ENCODE data around the gene DSCAM. TPM values are rescaled to one million over a fixed set of nuclear protein-coding genes. Genes with fewer than 3 reads are reported as not detected.

Gene DSCAM
- total and polyA plus RNA-seq, 10 of the 15 experiments (the other 5 are each of a cell fraction or from before 2014, with no cell fraction given): not detected

DNA sequence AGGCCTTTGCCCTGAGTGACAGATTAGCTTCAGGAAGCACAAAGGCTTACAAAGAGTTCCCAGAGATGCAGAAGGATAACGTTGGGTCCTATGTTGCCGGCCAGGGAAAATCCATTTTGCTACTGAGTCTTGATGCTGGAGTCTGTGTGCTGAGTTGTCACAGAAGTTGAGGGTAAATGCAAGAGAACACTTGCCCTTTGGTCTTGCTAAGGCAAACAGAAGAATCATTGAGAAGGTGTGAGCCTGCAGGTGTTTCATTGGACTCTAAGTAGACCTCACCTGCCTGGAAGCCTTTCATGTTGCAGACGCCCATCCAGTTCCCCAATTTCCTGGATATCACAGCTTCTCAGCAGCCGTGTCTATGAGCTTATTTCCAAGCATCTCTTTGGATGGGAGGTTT, 874.5 kb downstream of the DSCAM start:
- ChIA-PET RAD21 (ENCODE audit: unreplicated experiment) (no interaction called here), CTCF (no interaction called here), SMC1A (ENCODE audit: uncharacterized antibody, unreplicated experiment) (no interaction called here), POLR2A (no interaction called here)
- Histone ChIP-seq H3K27ac (ENCODE audit: control insufficient read depth, insufficient read depth) (no peak overlapping the region), H4K20me1 (ENCODE audit: control insufficient read depth, insufficient read depth) (no peaks in the 10 kb centered on the region), H3K4me1 (ENCODE audit: control insufficient read depth, insufficient read depth, low read length) (no peaks in the 10 kb centered on the region), H3K79me2 (ENCODE audit: control insufficient read depth, insufficient read depth, low read length) (no peaks in the 10 kb centered on the region), H3K9me3 (replicated peaks; ENCODE audit: control insufficient read depth, insufficient read depth, low read length) (no peaks in the 10 kb centered on the region; the same call in 2 of the 3 replicates), H3K4me3 (no peak overlapping the region), H3K9ac (ENCODE audit: control insufficient read depth, insufficient read depth, low read length) (no peak overlapping the region), H3K36me3 (ENCODE audit: control insufficient read depth in 2 of 2, insufficient read depth in 2 of 2, low read length in 1 of 2) (no peaks in the 10 kb centered on the region), H2AFZ (ENCODE audit: control insufficient read depth, low read depth, low read length) (no peak overlapping the region), H3K4me2 (ENCODE audit: control insufficient read depth, insufficient read depth) (no peak overlapping the region), H3K27me3 (replicated peaks in 1 of 2; ENCODE audit: control insufficient read depth in 2 of 2, insufficient read depth in 2 of 2, low read length in 1 of 2) (no peaks in the 10 kb centered on the region)
- intact Hi-C loops (cut with micrococcal nuclease; ENCODE audit: unreplicated experiment) (no loop called here), in situ Hi-C loops (cut with MboI) (no loop called here)
- WGBS (ENCODE audit: insufficient coverage, insufficient replicate concordance, low lambda C conversion rate, missing lambda C conversion rate): 10% methylated on average over 4 of the region's 4 CpGs
- no peak for TF ChIP-seq JUNB (IDR thresholded peaks at IDR 0.05)
- TF ChIP-seq MEF2A (IDR thresholded peaks at IDR 0.05; ENCODE audit: insufficient read depth, low read depth, low read length): no peak
- TF ChIP-seq, protein P1, sequence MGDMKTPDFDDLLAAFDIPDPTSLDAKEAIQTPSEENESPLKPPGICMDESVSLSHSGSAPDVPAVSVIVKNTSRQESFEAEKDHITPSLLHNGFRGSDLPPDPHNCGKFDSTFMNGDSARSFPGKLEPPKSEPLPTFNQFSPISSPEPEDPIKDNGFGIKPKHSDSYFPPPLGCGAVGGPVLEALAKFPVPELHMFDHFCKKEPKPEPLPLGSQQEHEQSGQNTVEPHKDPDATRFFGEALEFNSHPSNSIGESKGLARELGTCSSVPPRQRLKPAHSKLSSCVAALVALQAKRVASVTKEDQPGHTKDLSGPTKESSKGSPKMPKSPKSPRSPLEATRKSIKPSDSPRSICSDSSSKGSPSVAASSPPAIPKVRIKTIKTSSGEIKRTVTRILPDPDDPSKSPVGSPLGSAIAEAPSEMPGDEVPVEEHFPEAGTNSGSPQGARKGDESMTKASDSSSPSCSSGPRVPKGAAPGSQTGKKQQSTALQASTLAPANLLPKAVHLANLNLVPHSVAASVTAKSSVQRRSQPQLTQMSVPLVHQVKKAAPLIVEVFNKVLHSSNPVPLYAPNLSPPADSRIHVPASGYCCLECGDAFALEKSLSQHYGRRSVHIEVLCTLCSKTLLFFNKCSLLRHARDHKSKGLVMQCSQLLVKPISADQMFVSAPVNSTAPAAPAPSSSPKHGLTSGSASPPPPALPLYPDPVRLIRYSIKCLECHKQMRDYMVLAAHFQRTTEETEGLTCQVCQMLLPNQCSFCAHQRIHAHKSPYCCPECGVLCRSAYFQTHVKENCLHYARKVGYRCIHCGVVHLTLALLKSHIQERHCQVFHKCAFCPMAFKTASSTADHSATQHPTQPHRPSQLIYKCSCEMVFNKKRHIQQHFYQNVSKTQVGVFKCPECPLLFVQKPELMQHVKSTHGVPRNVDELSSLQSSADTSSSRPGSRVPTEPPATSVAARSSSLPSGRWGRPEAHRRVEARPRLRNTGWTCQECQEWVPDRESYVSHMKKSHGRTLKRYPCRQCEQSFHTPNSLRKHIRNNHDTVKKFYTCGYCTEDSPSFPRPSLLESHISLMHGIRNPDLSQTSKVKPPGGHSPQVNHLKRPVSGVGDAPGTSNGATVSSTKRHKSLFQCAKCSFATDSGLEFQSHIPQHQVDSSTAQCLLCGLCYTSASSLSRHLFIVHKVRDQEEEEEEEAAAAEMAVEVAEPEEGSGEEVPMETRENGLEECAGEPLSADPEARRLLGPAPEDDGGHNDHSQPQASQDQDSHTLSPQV (IDR thresholded peaks at IDR 0.05): no peak
- TF ChIP-seq, protein P2, sequence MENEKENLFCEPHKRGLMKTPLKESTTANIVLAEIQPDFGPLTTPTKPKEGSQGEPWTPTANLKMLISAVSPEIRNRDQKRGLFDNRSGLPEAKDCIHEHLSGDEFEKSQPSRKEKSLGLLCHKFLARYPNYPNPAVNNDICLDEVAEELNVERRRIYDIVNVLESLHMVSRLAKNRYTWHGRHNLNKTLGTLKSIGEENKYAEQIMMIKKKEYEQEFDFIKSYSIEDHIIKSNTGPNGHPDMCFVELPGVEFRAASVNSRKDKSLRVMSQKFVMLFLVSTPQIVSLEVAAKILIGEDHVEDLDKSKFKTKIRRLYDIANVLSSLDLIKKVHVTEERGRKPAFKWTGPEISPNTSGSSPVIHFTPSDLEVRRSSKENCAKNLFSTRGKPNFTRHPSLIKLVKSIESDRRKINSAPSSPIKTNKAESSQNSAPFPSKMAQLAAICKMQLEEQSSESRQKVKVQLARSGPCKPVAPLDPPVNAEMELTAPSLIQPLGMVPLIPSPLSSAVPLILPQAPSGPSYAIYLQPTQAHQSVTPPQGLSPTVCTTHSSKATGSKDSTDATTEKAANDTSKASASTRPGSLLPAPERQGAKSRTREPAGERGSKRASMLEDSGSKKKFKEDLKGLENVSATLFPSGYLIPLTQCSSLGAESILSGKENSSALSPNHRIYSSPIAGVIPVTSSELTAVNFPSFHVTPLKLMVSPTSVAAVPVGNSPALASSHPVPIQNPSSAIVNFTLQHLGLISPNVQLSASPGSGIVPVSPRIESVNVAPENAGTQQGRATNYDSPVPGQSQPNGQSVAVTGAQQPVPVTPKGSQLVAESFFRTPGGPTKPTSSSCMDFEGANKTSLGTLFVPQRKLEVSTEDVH (IDR thresholded peaks at IDR 0.05; ENCODE audit: low read depth, partially characterized antibody): no peak
- TF ChIP-seq, protein P3, sequence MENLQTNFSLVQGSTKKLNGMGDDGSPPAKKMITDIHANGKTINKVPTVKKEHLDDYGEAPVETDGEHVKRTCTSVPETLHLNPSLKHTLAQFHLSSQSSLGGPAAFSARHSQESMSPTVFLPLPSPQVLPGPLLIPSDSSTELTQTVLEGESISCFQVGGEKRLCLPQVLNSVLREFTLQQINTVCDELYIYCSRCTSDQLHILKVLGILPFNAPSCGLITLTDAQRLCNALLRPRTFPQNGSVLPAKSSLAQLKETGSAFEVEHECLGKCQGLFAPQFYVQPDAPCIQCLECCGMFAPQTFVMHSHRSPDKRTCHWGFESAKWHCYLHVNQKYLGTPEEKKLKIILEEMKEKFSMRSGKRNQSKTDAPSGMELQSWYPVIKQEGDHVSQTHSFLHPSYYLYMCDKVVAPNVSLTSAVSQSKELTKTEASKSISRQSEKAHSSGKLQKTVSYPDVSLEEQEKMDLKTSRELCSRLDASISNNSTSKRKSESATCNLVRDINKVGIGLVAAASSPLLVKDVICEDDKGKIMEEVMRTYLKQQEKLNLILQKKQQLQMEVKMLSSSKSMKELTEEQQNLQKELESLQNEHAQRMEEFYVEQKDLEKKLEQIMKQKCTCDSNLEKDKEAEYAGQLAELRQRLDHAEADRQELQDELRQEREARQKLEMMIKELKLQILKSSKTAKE (IDR thresholded peaks at IDR 0.05; ENCODE audit: low read depth, poor library complexity, severe bottlenecking): no peak
- TF ChIP-seq SMAD5 (IDR thresholded peaks at IDR 0.05; ENCODE audit: low read depth): no peak
- TF ChIP-seq TAF1 (IDR thresholded peaks at IDR 0.05; ENCODE audit: borderline replicate concordance, low read depth, low read length): no peak
- TF ChIP-seq, protein P4, sequence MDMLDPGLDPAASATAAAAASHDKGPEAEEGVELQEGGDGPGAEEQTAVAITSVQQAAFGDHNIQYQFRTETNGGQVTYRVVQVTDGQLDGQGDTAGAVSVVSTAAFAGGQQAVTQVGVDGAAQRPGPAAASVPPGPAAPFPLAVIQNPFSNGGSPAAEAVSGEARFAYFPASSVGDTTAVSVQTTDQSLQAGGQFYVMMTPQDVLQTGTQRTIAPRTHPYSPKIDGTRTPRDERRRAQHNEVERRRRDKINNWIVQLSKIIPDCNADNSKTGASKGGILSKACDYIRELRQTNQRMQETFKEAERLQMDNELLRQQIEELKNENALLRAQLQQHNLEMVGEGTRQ (IDR thresholded peaks at IDR 0.05; ENCODE audit: borderline replicate concordance, low read depth, low read length): no peak
- no peak for TF ChIP-seq EED (IDR thresholded peaks at IDR 0.05; ENCODE audit: low read depth)
- ATAC-seq (no peak), DNase-seq (ENCODE audit: low read depth, low spot score) (no peak), FAIRE-seq (no peak)
- BruUV-seq (replicated peaks): no TSS peak

Data from GM12878 (cell line).